Anterior cingulate cortex (tissue), 58 donors: ENCODE measurements around the gene INO80.
"Not testable (repeated sequence)": the region's sequence is repeated elsewhere in the genome, so short reads cannot be mapped to it uniquely, and the experiment has no call there.

ENCODE experiments used
- DNase-seq, 58 donors: peaks; one replicate each; lab custom pipeline; 2025; lab: John Stamatoyannopoulos, UW

INO80 gene

DNA sequence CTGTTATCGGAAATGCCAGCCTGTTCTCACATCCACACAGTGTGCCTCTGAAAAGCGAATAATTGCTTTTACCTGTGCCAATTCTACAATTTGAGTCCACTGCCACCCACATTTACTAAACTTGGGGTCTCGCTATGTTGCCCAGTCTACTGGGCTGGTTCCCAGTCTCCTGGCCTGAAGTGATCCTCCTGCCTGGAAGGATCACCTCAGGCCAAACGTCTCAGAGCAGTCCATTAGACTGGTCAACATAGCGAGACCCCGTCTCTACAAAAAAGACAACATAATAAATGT is 827 bp upstream of the INO80 start:
- peak in 1 of 58 donors; percentile 32 for DNase-seq

DNA sequence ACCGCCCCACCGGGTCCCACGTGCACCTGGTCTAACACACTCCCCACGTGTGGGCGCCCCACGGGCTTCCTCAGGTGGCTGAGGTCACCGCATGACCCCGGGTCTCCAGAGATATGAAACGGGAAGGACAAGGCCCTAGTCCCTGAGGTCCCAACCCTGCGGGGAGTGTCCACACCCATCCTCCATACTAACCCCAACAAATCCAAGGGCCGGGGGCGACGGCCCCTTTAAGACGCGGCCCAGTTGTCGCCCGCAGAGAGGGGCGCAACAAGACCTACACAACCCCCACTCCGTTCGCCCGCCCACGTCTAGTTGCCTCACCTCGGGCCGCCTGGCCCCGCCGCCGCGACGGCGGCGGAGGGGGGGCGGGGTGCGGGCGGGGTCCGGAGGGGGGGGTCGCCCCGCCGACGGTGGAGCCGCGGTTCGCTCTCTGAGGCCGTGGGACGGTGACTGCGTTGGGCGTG is 396 bp downstream of the INO80 start:
- peak in 46 of 58 donors; percentile 16 to 73 (median 50) for DNase-seq

DNA sequence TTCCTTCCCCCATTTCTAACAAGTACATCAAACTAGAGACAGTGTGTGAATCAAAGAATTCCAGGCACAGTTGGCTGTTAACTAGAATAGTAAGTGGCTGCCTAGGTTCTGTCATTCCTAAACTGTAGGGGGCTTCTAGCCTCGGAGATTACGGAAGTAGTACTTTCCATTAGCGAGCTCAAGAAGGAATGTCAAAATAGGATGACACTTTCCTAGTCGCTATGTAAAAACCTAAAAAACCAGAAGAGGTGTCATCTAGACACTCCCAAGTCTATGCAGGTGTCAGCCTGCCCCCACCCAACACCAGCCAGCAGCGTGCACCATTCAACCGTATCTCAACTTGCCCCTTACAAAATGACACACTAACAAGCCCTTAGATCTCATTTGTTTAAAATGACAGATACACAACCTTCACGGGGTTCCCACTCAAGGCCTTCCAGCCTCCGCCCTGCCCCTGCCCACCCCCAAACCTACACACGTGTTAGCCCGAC is 874 bp downstream of the INO80 start:
- DNase-seq: peak in 3 of 58 donors; percentile 5 to 36 (median 29)

DNA sequence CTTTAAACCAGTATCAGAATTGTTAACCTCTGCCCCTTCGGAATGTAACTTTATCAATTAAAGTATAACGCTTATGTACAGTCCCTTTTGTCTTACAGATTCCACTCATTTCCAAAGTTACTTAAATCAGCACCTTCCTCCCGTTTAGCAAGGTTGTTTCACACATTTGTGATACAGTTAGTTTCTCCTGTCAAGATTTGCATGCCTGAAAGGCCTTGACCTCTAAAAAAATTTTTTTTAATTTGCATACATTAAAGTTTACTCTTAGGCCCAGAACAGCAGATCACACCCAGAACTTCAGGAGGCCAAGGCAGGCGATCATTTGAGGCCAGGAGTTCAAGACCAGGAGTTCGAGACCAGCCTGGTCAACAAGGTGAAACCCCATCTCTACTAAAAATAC is 9.1 kb downstream of the INO80 start:
- no peak for DNase-seq

DNA sequence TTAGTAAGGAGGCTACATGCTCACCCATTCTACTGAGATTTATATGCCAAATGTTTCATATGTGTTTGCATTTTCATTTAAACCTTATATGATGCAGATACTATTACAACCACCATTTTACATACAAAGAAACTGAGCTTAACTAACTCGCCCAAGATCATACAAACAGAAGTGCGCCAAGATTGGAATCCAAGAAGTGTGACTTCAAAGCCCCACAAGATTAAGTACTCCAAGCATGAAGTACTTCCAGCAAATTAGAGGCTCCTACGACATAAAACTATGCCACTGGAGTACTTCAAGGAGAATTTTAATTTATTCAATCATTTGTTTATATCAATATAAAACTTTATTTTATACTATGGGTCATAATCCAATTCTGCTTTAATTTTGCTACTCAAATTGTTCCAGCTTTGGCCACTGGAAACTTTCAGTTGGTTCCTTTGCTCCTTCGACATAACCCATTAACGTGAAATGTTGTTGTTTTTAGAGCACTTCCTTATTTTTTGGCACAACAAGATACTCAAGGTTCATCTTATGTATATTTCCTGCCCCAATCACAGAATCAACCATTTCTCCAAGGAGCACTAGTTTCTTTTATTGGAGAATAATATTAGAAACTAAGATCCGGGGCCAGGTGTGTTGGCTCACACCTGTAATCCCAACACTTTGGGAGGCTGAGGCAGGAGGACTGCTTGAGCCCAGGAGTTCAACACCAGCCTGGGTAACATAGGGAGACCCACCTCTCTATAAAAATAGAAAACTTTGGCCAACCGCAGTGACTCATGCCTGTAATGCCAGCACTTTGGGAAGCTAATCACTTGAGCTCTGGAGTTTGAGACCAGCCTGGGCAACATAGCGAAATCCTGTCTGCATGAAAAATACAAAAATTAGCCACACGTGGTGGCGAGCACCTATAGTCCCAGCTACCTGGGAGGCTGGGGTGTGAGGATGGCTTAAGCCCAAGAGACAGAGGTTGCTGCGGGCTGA is 10.4 kb downstream of the INO80 start:
- DNase-seq: no peak

DNA sequence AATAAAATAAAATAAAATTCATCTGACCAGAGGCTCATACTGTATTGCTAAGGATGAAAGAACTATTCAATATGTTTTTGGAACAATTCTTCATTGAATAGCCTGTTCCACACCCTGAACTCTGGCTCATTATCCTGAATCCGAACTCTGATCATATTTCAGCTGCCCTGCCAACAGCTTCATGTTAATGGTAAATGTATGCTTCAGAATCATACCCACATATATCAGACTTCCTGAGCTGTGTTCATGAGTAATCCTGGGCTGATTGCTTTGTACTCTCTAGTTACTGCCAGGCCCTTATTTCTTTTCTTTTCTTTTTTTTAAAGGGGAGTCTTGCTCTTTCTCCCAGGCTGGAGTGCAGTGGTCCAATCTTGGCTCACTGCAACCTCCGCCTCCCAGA is 11.8 kb downstream of the INO80 start:
- no peak for DNase-seq

DNA sequence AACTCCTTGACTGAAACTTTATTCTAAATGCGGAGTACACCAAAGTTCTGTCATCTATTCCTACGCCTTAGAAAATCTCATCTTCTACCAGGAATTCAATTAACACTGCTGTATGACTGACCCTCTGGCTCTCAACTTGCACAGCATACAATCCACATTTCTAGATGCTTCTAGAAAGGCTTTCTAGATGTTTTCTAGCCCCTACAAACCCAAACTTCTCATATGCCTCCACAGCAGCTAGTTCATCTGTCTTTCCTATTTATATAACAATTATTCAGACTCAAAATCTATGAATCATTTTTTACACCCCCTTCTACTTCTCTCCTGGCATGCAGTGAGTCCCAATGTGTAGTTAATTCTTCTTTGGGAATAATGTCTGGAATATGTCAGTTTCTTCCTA is 13.2 kb downstream of the INO80 start:
- DNase-seq: no peak

DNA sequence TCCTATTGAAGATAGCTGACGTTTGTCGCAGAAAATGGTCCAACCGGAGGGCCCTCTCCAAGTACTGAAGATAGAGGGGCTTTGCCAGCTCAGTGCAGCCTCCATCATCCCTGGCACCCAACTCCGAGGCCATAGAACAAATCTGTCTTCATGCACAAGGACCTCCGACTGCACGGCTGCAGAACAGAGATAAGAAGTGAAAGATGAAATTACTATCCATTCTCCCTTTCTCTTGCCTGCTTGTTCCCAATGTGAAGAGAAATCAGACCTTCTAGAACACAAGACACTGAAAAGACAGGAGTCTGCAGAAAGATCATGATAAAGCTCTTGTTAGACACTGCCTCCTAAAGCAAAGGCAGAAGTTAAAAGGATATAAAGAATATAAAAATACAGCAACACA is 19.9 kb downstream of the INO80 start:
- no peak for DNase-seq

DNA sequence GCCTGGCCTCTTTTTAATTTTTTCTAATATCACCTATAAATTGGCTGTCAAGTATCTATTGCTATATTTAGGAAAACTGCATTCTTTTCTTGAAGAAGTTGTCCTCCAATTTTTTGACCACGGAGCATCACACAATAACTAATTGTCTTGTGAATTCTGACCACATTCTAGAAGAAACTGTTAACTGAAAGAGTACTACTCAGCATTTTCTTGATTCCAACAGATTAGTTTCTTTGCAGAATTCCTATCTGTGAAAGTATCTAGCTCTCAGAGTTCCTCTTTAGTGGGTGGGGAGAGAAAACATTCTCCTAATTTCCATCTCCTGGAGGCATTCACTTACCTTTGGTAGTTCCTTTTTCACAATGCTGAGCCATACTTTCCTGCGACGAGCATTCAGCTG is 31.1 kb downstream of the INO80 start:
- DNase-seq: no peak

DNA sequence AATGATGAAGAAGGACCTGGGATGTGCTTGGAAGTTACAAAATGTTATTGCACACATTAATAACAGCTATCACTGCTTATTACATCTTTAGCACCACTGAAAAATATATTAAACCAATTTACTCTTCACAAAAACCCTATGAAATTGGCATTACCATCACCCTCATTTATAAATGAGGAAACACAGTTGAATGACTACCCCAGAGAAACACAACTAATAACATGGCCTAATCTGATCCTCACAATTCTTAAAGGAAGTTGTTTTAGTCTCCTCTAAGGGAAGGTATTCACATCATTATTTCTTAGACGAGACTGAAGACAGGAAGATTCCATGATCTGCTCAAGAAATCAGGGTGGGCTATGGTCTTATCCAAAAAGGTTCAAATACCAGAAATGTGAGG is 35.9 kb downstream of the INO80 start:
- DNase-seq: no peak

DNA sequence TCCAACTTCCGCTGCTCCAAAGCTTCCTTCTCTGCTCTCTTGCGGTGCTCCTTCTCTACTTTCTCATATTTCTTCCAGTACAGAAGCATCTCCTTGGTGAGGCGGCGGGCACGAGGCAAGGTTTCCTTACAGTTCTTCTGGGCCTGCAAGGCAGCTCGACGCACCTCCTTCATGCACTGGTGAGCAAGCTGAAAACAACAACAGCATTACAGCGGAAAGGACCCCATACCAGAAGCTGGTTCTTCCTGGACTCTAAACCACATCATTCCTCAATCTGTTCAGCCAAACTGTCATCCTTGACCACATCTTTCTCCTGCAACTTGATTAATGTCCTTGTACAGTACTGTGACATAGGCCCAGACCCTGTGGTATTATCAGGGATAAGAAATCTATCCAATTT is 36.4 kb downstream of the INO80 start:
- DNase-seq: no peak

DNA sequence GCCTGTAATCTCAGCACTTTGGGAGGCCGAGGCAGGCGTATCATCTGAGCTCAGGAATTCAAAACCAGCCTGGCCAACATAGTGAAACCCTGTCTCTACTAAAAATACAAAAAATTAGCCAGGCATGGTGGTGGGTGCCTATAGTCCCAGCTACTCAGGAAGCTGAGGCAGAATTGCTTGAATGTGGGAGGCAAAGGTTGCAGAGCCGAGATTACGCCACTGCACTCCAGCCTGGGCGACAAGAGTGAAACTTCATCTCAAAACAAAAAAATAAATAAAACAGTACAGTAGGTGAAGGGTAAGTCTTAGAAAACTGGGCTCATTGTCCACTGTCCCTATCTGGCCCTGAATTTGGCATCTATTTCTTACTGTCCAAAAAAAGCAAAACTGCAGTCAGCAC is 37.2 kb downstream of the INO80 start:
- DNase-seq: not testable (repeated sequence)

DNA sequence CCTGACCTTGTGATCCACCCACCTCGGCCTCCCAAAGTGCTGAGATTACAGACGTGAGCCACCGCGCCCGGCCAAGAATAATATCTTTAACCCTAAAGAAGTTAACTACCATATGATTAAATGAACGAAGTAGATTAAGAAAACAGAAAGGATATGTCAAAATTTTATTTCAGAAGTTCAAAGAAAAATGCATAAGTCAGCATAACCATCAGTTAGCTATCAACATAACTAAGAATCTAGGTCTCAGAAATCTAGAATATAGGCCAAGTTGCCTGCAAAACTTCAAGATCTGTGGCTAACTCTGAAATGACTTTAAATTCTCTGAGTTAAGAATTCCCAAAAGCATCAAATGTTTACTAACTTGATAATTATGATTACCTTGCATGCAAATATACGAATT is 38.0 kb downstream of the INO80 start:
- DNase-seq: no peak

DNA sequence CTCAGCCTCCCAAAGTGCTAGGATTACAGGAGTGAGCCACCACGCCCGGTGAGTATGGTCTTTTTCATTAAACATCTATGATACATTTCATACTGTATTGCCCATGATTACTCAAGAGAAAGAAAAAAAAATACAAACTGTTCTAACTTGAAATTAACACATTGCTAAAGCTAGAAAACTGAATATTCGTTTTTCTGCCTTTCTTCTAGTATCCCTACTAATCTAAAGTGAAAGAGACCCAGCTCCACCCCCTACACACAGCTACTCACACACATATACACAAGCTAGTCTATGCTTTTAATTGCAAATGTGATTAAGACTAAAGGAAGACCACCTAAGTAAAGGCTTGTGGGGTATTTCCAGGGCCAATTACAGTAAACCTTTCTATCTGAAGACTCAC is 43.1 kb downstream of the INO80 start:
- no peak for DNase-seq

DNA sequence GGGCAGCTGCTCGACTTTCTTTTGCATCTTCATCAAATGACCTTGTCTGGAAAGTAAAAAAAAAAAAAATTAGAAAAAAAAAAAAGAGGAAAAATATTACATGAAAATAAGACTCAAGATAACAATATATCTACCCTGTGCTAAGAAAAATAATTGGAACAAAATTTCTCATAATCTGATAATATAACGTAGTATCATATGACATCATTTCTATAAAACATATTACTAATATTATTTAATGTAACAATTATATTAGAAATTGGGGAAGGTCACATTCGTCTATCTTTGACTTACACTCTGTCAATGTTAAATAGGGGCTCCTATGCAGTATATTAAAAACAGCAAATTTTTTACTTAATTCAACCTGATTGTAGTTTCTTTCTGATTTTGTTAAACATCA is 44.1 kb downstream of the INO80 start:
- no peak for DNase-seq

DNA sequence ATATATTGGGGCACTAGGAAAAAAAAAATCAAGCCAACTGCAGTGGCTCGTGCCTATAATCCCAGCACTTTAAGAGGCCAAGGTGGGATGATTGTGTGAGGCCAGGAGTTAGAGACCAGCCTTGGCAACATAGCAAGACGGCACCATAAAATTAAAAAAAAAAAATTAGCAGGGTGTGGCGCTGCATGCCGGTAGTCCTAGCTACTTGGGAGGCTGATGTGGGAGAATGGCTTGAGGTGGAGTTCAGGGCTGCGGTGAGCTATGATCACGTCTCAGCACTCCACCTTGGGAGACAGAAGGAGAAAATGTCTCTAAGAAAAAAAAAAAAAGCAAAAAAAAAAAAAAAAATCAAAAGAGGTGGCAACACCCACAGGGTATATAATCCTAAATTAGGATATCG is 49.6 kb downstream of the INO80 start:
- DNase-seq: no peak

DNA sequence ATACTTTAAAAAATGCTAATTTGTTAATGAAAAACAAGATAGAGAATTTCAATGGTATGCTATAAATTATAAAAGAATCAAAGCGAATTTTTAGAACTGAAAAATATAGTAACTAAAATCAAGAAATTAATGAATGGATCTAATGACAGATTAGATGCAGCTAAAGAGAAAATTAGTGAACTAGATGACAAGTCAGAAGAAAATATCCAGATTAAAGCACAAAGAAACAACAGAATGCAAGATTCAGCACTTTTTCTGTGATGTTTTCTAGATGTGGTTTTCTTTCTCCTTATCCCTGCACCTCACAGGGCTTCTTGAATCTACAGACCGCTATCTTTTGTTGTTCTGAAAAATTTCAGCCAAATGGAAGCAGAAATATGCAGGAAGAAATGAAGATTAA is 54.4 kb downstream of the INO80 start:
- DNase-seq: no peak

DNA sequence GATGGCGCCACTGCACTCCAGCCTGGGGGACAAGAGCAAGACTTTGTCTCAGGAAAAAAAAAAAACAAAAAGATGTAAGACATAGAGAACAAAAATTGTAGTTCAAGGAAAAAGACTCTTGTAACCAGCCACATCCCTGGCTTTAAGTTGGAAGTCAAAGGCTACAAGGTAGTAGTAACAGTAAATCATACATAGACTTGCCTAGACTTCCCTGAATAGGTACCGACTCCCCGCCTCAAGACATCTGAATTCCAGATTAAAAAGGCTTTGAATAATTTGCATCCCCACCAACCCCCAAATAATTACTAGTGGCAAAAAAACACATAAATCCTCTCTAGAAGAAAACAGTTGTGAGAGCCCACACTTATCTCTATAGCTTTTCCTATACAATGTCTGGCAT is 55.6 kb downstream of the INO80 start:
- DNase-seq: no peak

DNA sequence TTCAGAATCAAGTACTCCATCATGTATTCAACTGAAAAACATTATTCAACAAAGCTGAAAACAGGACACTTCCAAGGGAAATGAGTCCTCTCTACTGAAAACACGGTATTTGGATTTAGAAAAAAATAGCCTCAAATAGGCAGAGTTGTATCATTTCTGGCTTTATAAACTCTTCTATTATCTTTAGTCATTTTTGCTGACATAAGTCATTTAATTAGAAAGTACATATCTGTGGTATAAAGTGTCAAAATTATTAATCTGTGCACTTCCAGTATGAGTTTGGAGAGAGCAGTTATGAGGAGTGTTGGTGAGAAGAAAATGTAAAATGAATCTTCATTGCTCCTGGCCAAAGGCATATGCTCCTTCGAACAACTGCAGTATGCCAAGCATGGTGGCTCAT is 59.3 kb downstream of the INO80 start:
- DNase-seq: no peak

DNA sequence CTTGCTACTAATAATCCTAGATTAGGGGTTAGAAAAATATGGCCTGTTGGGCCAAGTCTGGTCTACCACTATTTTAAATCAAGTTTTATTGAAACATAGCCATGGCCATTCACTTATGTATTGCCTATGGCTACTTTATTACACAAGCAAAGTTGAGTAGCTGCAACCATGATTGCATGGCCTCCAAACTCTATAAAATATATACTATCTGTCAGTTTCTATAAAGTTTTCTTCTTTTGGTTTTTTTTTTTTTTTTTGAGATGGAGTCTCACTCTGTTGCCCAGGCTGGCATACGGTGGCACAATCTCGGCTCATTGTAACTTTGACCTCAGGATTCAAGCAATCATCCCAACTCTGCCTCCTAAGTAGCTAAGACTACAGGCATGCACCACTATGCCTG is 60.4 kb downstream of the INO80 start:
- DNase-seq: no peak

DNA sequence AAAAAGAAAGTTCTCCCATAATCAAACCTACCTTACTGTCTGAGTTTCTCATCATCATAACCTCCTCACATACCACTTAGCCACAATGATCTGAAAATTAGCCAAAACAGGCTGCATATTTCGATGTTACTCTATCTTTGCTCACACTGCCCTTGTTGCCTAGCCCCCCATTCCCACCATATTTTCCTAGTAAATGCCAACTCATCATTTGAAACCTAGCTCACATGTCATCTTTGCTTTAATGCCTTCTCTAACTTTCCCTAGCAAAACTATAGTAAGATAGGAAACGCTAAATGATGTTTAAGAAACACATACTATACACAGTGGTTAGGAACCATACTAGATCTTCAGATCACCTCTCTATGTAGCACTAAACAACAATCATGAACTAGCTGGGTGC is 64.9 kb downstream of the INO80 start:
- no peak for DNase-seq

DNA sequence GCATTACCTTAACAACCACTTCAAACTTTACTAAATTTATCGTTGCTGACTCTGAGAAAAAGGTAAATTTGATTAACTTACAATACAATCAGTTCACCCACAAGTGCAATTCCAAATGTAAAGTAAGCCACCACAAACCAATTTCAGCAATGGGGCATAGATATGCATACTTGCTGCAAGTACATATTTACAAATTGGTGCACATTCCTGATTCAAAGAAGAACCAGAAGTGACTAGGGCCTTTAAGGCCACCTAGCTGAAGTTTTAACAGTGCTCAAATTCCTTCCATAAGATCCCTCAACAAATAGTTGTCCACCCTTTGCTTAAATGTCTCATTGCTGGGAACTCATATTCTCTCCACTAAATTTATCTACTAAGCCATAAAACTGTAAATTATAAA is 67.2 kb downstream of the INO80 start:
- no peak for DNase-seq
